IMR-90 (cell line): ENCODE data around the gene MMP27. TPM values are rescaled to one million over a fixed set of nuclear protein-coding genes. Genes with fewer than 3 reads are reported as not detected.

Experiments used
- ATAC-seq: fragments of 200-7000 bp; cut with Tn5 transposase; 2 replicates; pipeline ENCODE4 v1.9.1; 2020; ENCODE audit warnings: low read depth, mild to moderate bottlenecking, moderate library complexity
- BruUV-seq: library from RNA; stranded (reverse); fragments of 400-500 nt; replicated peaks from 2 replicates; lab custom pipeline; 2021; lab: Mats Ljungman, UMichigan
- CTCF ChIA-PET: fragments of 300-600 bp; formaldehyde crosslinking; extraction: SDS; loops from one replicate; lab custom pipeline; 2021; ENCODE audit warnings: antibody characterized with exemption; lab: Yijun Ruan, JAX
- POLR2A ChIA-PET: fragments of 300-600 bp; sonication (Branson Sonifier 250); formaldehyde crosslinking; loops from one replicate; lab custom pipeline; 2022; ENCODE audit warnings: antibody characterized with exemption; ENCODE audit not compliant: unreplicated experiment; lab: Charles Lee
- DNase-seq: peaks from one replicate; pipeline ENCODE4 v3.0.0; 2013
- H2AFZ ChIP-seq: replicated peaks from 2 replicates; pipeline ENCODE3; 2013; ENCODE audit warnings: low read length, mild to moderate bottlenecking; ENCODE audit not compliant: poor library complexity
- H2AK5ac ChIP-seq: 2 replicates; pipeline ENCODE4 v1.6.1; 2013; ENCODE audit warnings: low read depth, low read length, inconsistent platforms
- H2AK9ac ChIP-seq: replicated peaks from 2 replicates; pipeline ENCODE3; 2013; ENCODE audit warnings: mild to moderate bottlenecking, low read depth, low read length, moderate library complexity; ENCODE audit not compliant: poor library complexity
- H2BK120ac ChIP-seq: 2 replicates; pipeline ENCODE4 v1.6.1; 2013; ENCODE audit warnings: low read depth, low read length, inconsistent platforms
- H2BK15ac ChIP-seq: 3 replicates; pipeline ENCODE4 v1.6.1; 2013; ENCODE audit warnings: low read depth, low read length, inconsistent platforms
- H2BK20ac ChIP-seq: 2 replicates; pipeline ENCODE4 v1.6.1; 2013; ENCODE audit warnings: low read depth, mild to moderate bottlenecking, inconsistent platforms, low read length, moderate library complexity
- H2BK5ac ChIP-seq: 2 replicates; pipeline ENCODE4 v1.6.1; 2013; ENCODE audit warnings: mild to moderate bottlenecking, low read depth, low read length, inconsistent platforms; ENCODE audit not compliant: poor library complexity, severe bottlenecking
- H3K14ac ChIP-seq: replicated peaks from 2 replicates; pipeline ENCODE4 v1.6.1; 2013; ENCODE audit warnings: low read depth, low read length, inconsistent platforms
- H3K18ac ChIP-seq: 2 replicates; pipeline ENCODE4 v1.6.1; 2013; ENCODE audit warnings: low read depth, low read length, control low read depth
- H3K23ac ChIP-seq: 2 replicates; pipeline ENCODE4 v1.6.1; 2013; ENCODE audit warnings: low read depth, low read length, inconsistent platforms
- H3K27ac ChIP-seq: 2 replicates; pipeline ENCODE4 v1.5.1; 2013; ENCODE audit warnings: mild to moderate bottlenecking, control low read depth, low read length; ENCODE audit not compliant: insufficient read depth
- H3K27me3 ChIP-seq: 2 replicates; pipeline ENCODE4 v1.6.1; 2013; ENCODE audit warnings: low read length; ENCODE audit not compliant: control insufficient read depth, insufficient read depth
- H3K36me3 ChIP-seq: 2 replicates; pipeline ENCODE4 v1.6.1; 2013; ENCODE audit warnings: low read length, mixed read lengths; ENCODE audit not compliant: control insufficient read depth, insufficient read depth
- H3K4ac ChIP-seq: 2 replicates; pipeline ENCODE4 v1.6.1; 2013; ENCODE audit warnings: low read depth, low read length, inconsistent platforms
- H3K4me1 ChIP-seq: 2 replicates; pipeline ENCODE4 v1.6.1; 2013; ENCODE audit warnings: low read length, mixed read lengths; ENCODE audit not compliant: control insufficient read depth, insufficient read depth
- H3K4me2 ChIP-seq: 2 replicates; pipeline ENCODE4 v1.6.1; 2013; ENCODE audit warnings: low read depth, mild to moderate bottlenecking, control low read depth, low read length, moderate library complexity
- H3K4me3 ChIP-seq: 2 replicates; pipeline ENCODE4 v1.5.1; 2013; ENCODE audit warnings: low read depth, mild to moderate bottlenecking, control low read depth, low read length, moderate library complexity; ENCODE audit not compliant: insufficient read depth
- H3K56ac ChIP-seq: 2 replicates; pipeline ENCODE4 v1.6.1; 2013; ENCODE audit warnings: low read length, inconsistent platforms; ENCODE audit not compliant: insufficient read depth; ENCODE audit errors: extremely low read depth
- H3K79me1 ChIP-seq, 2 experiments: 2 replicates each; pipeline ENCODE4 v1.6.1; 2013; ENCODE audit warnings: low read length in 2 of 2, inconsistent platforms in 1 of 2, low read depth in 1 of 2
- H3K9ac ChIP-seq: 2 replicates; pipeline ENCODE4 v1.6.1; 2013; ENCODE audit warnings: low read depth, low read length, control low read depth
- H3K9me1 ChIP-seq: 2 replicates; pipeline ENCODE4 v1.6.1; 2013; ENCODE audit warnings: low read length, inconsistent platforms; ENCODE audit not compliant: insufficient read depth
- H3K9me3 ChIP-seq: 2 replicates; pipeline ENCODE4 v1.6.1; 2013; ENCODE audit warnings: low read length; ENCODE audit not compliant: control insufficient read depth, insufficient read depth
- H4K20me1 ChIP-seq: 2 replicates; pipeline ENCODE4 v1.6.1; 2013; ENCODE audit warnings: low read length, inconsistent platforms; ENCODE audit not compliant: insufficient read depth
- H4K5ac ChIP-seq: 2 replicates; pipeline ENCODE4 v1.6.1; 2013; ENCODE audit warnings: mild to moderate bottlenecking, low read depth, low read length, control low read depth
- H4K8ac ChIP-seq, 2 experiments: 2 replicates each; pipeline ENCODE4 v1.6.1; 2013; ENCODE audit warnings: low read depth in 2 of 2, low read length in 2 of 2, control low read depth in 1 of 2, inconsistent platforms in 1 of 2
- H4K91ac ChIP-seq: 2 replicates; pipeline ENCODE4 v1.6.1; 2013; ENCODE audit warnings: low read depth, low read length, inconsistent platforms; ENCODE audit not compliant: insufficient read depth
- MAFK ChIP-seq: IDR thresholded peaks from 2 replicates; pipeline ENCODE4 v1.6.1; 2012; ENCODE audit warnings: low read depth, low read length, improper control_type of control experiment
- RFX5 ChIP-seq: IDR thresholded peaks from 2 replicates; pipeline ENCODE4 v1.8.0; 2012; ENCODE audit warnings: low read depth, mild to moderate bottlenecking, low read length, moderate library complexity
- dilution Hi-C: fragments of 300-500 bp; cut with HindIII; formaldehyde crosslinking; loops from one replicate; pipeline ENCODE4 v1.14.3; 2018; ENCODE audit warnings: low sequenced_read_pairs; ENCODE audit not compliant: unreplicated experiment
- in situ Hi-C: fragments of 300-500 bp; cut with MboI; formaldehyde crosslinking; loops from 3 replicates; pipeline ENCODE4 v1.14.3; 2019; ENCODE audit warnings: low sequenced_read_pairs, inconsistent platforms, mixed read lengths
- intact Hi-C: fragments of 100-400 bp; cut with micrococcal nuclease; formaldehyde crosslinking; loops from 2 replicates; pipeline ENCODE4 v1.10.0; 2022
- polyA plus RNA-seq, 3 experiments: library from polyadenylated mRNA; depleted of rRNA; stranded (reverse); fragments of >200 nt; gene quantifications; 2 replicates each; pipeline ENCODE4 v1.2.3, GENCODE V29; 2012; ENCODE audit warnings: low replicate concordance in 1 of 3
- total RNA-seq: library from RNA; depleted of rRNA; stranded (reverse); fragments of >200 nt; gene quantifications from 2 replicates; pipeline ENCODE4 v1.2.3, GENCODE V29; 2012
- TF ChIP-seq, protein P1 (sequence below): fragments of 150-350 bp; IDR thresholded peaks from 2 replicates; pipeline ENCODE4 v1.6.1; 2016; ENCODE audit warnings: low read depth, mild to moderate bottlenecking, low read length, moderate library complexity, borderline replicate concordance

Gene MMP27
- total and polyA plus RNA-seq, 2 of the 4 experiments (the other 2 are of a cell fraction): not detected

DNA sequence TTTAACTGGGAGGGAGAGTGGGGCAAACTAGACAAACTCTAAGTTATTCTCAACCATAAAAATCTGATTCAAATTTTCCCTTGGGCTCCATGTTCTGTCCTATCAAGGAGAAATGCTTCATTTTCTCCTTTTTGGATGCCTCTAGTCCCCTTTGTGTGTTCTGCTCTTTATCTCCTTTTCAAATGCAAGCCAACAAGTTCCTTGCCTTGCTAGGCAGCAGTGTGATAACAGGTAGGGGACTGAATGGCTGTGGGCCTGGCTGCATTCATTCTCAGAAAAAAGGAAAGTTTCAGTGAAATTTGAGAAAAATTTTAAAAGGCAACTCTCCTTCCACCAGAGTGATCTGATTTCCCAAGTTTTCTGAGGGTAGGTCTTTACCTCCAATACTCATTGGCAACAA is 46.1 kb upstream of the MMP27 start:
- no peak overlapping the region for H2AFZ ChIP-seq
- no peaks in the 10 kb centered on the region for H3K79me1 ChIP-seq
- no peak overlapping the region for H4K91ac ChIP-seq
- H4K8ac ChIP-seq: no peak overlapping the region
- H3K4ac ChIP-seq: no peak overlapping the region
- no peaks in the 10 kb centered on the region for H3K9me1 ChIP-seq
- H3K9ac ChIP-seq: no peak overlapping the region
- H3K4me1 ChIP-seq: no peaks in the 10 kb centered on the region
- no peak overlapping the region for H4K5ac ChIP-seq
- no peak for DNase-seq
- H2BK20ac ChIP-seq: no peak overlapping the region
- no peak overlapping the region for H3K18ac ChIP-seq
- no peak for TF ChIP-seq MAFK
- TF ChIP-seq, protein P1, sequence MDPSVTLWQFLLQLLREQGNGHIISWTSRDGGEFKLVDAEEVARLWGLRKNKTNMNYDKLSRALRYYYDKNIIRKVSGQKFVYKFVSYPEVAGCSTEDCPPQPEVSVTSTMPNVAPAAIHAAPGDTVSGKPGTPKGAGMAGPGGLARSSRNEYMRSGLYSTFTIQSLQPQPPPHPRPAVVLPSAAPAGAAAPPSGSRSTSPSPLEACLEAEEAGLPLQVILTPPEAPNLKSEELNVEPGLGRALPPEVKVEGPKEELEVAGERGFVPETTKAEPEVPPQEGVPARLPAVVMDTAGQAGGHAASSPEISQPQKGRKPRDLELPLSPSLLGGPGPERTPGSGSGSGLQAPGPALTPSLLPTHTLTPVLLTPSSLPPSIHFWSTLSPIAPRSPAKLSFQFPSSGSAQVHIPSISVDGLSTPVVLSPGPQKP: no peak
- no peak for TF ChIP-seq RFX5
- no peak overlapping the region for H3K14ac ChIP-seq
- H3K56ac ChIP-seq: no peak overlapping the region
- in situ Hi-C loops: no loop called here
- H3K36me3 ChIP-seq: no peaks in the 10 kb centered on the region
- dilution Hi-C loops: no loop called here
- ChIA-PET CTCF (no interaction called here), POLR2A (no interaction called here)
- intact Hi-C loops: no loop called here
- H2AK9ac ChIP-seq: no peak overlapping the region
- H3K4me2 ChIP-seq: no peak overlapping the region
- peaks cover 32% of the 10 kb centered on the region for H3K27me3 ChIP-seq
- H3K27ac ChIP-seq: no peak overlapping the region
- no peak overlapping the region for H3K23ac ChIP-seq
- no peak overlapping the region for H2BK120ac ChIP-seq
- no peak overlapping the region for H2BK5ac ChIP-seq
- H3K4me3 ChIP-seq: no peak overlapping the region
- BruUV-seq: no TSS peak
- ATAC-seq: no peak
- H2BK15ac ChIP-seq: no peak overlapping the region
- no peak overlapping the region for H2AK5ac ChIP-seq
- H3K9me3 ChIP-seq: no peaks in the 10 kb centered on the region
- H4K20me1 ChIP-seq: no peaks in the 10 kb centered on the region
